GM12892 (cell line): ENCODE results near the gene OGFOD2.

Source experiments
- POLR2A ChIP-seq: IDR thresholded peaks from 2 replicates; pipeline ENCODE4 v1.6.1; 2011; ENCODE audit warnings: low read depth, low read length, control low read depth
- POLR2AphosphoS5 ChIP-seq: IDR thresholded peaks from 2 replicates; pipeline ENCODE4 v1.6.1; 2011; ENCODE audit warnings: low read depth, low read length, control low read depth
- TAF1 ChIP-seq: IDR thresholded peaks from 2 replicates; pipeline ENCODE4 v1.6.1; 2011; ENCODE audit warnings: low read depth, mild to moderate bottlenecking, control low read depth, low read length, borderline replicate concordance

GRCh38 chr12:122982477-122982815 lies 7.4 kb downstream of the OGFOD2 start:
- TF ChIP-seq POLR2AphosphoS5 (no peak), POLR2A (no peak), TAF1 (no peak)
